ENCODE measurements around the gene ZSCAN23.
A peak's percentile ranks its signal among the peaks of the same experiment; 100 is the strongest.

Gene ZSCAN23

DNA sequence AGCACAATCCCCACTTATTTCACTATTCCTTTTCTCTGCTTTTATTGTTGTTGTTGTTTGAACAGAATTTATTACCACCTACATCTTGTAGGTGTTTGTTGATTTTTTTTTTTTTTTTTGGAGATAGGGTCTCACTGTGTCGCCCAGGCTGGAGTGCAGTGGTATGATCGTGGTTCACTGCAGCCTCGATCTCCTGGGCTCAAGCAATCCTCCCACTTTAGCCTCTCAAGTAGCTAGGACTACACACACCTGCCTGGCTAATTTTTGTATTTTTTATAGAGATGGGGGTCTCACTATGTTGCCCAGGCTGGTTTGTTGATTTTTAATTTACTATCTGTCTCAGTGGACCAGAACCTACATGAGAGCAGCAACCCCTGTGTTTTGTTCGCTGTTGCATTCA lies 47.4 kb downstream of the ZSCAN23 start:
- no peak overlapping the region for H3K9ac ChIP-seq (ENCODE audit: low read length)
- no peaks in the 10 kb centered on the region for H3K27me3 ChIP-seq (ENCODE audit: control insufficient read depth, insufficient read depth, low read length)
- peaks cover 4% of the 10 kb centered on the region for H3K4me1 ChIP-seq (ENCODE audit: control insufficient read depth, insufficient read depth, low read length)
- no peaks in the 10 kb centered on the region for H3K36me3 ChIP-seq (ENCODE audit: control insufficient read depth, insufficient read depth, low read length)
- no peak overlapping the region for H3K4me3 ChIP-seq (ENCODE audit: low read length)
- H3K9me3 ChIP-seq (ENCODE audit: control insufficient read depth, low read length): no peaks in the 10 kb centered on the region

DNA sequence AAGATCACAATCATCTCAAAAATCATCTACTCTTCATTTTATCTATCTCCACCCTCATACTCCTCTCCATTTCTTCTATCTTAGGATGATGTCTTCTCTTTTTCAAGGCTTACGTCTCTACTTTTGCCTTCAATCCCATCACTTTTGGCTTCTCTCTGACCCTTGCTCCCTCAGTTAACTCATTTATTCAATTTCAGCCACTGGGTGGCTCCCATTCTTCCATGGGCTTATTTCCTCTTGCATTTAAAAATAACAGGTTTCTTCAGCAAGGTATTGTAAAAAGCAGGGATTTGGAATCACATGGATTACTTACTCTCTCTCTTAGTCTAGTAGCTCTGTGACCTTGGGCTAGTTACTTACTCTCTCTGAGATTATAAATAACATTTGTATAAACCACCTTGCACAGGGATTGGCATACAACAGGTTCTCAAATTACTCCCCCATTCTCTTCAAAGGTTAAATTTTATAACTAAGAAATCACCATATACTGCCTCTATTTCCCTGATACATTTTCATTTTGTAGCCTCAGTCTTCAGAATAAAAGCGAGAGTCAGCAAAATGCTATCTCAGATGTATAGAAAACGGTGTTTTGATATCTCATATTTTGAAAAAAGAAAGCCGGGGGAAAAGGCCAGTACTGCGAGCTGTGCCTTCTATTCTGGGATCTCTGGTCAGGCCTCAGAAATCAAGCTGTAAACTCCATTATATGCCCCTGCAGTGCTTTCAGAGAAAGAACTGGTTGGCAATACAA lies 49.2 kb downstream of the ZSCAN23 start:
- H3K4me1 ChIP-seq (ENCODE audit: control insufficient read depth, insufficient read depth, low read length): peaks cover 4% of the 10 kb centered on the region
- no peaks in the 10 kb centered on the region for H3K9me3 ChIP-seq (ENCODE audit: control insufficient read depth, low read length)
- no peaks in the 10 kb centered on the region for H3K36me3 ChIP-seq (ENCODE audit: control insufficient read depth, insufficient read depth, low read length)
- no peak overlapping the region for H3K9ac ChIP-seq (ENCODE audit: low read length)
- no peak overlapping the region for H3K4me3 ChIP-seq (ENCODE audit: low read length)
- H3K27me3 ChIP-seq (ENCODE audit: control insufficient read depth, insufficient read depth, low read length): no peaks in the 10 kb centered on the region

DNA sequence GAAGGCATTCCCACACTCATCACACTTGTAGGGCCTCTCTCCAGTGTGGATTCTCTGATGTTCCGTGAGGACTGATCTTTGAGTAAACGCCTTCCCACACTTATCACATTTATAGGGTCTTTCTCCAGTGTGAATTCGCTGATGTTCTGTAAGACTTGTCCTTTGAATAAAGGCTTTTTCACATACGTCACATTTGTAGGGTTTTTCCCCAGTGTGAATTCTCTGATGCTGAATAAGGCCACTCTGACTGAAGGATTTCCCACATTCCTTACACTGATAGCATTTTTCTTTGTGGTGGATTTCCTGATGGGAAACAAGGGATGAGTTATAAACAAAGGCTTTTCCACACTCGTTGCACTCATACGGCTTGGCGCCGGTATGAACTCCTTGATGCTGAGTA lies 52.6 kb downstream of the ZSCAN23 start:
- Histone ChIP-seq H3K36me3 (ENCODE audit: control insufficient read depth, insufficient read depth, low read length) (no peaks in the 10 kb centered on the region), H3K27me3 (ENCODE audit: control insufficient read depth, insufficient read depth, low read length) (no peaks in the 10 kb centered on the region), H3K9ac (ENCODE audit: low read length) (no peak overlapping the region), H3K4me3 (ENCODE audit: low read length) (no peak overlapping the region), H3K9me3 (ENCODE audit: control insufficient read depth, low read length) (no peaks in the 10 kb centered on the region), H3K4me1 (ENCODE audit: control insufficient read depth, insufficient read depth, low read length) (no peaks in the 10 kb centered on the region)

DNA sequence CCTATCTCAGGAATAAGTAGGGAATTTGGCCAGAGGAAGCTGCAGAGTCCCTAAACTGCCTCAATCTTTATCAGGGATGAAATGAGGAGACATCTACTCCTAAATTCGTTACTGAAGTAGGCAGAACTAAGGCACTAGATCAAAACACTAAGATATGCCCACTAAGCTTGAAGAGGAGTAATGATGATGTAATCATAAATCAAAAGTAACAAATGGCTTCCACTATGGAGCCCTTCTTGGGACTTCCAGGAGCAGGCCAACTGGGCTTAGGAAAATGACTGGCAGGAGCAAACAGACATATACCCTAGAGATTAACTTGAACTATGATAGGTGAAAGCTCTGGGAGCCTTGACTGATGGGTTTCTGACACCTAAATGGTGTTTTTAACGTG lies 59.2 kb downstream of the ZSCAN23 start:
- Histone ChIP-seq H3K4me3 (ENCODE audit: low read length) (no peak overlapping the region), H3K4me1 (ENCODE audit: control insufficient read depth, insufficient read depth, low read length) (no peaks in the 10 kb centered on the region), H3K9me3 (ENCODE audit: control insufficient read depth, low read length) (no peaks in the 10 kb centered on the region), H3K36me3 (ENCODE audit: control insufficient read depth, insufficient read depth, low read length) (no peaks in the 10 kb centered on the region), H3K27me3 (ENCODE audit: control insufficient read depth, insufficient read depth, low read length) (no peaks in the 10 kb centered on the region), H3K9ac (ENCODE audit: low read length) (no peak overlapping the region)

DNA sequence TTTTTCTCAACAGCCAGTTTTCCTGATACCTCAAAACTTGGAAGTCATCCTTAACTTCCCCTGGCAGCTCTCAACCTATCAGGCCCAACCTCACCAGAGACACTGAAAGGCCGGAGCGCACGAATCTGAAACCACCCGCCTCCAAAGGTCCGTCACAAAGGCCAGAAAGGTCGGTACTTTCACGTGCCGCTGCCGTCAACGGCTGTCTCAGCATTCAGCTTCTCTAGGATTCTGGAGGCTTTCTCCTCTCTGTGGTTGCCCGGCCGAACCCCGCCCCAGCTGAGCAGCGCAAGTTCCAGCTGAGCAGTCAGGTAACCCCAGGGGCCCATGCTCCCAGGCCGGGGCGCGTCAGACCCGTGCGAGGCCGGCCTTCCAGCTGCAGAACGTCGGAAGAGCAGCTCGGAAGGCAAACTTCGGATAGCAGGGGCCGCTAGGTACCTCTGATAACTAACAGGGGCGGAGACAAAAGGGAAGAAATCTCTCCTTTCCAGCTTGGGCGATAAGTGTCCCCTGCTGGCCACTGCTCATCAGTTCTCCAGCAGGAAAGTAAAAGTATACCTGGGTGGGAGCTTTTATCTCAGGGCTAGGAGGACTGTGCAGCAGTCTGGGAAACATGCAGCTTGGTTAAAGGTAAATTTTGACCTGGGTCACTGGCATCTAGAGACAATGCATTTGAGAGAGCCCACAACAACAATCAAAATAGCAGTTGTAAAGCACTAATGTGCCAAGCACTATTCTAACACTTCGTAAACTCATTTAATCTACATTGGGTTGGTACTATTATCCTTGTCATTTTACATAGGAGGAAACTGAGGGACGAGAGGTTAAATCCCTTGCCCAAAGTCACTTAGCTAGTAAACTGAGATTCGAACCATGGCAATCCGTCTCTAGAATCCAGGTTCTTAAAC lies 59.8 kb downstream of the ZSCAN23 start:
- H3K4me1 ChIP-seq (ENCODE audit: control insufficient read depth, insufficient read depth, low read length): no peaks in the 10 kb centered on the region
- peak overlapping the region; percentile 35 for H3K9ac ChIP-seq (ENCODE audit: low read length)
- no peaks in the 10 kb centered on the region for H3K36me3 ChIP-seq (ENCODE audit: control insufficient read depth, insufficient read depth, low read length)
- H3K27me3 ChIP-seq (ENCODE audit: control insufficient read depth, insufficient read depth, low read length): no peaks in the 10 kb centered on the region
- H3K4me3 ChIP-seq (ENCODE audit: low read length): peak overlapping the region; percentile 9
- H3K9me3 ChIP-seq (ENCODE audit: control insufficient read depth, low read length): no peaks in the 10 kb centered on the region
